HG02642 (cell line): ENCODE data around the gene ZFP42.
"Not testable (repeated sequence)": the region's sequence is repeated elsewhere in the genome, so short reads cannot be mapped to it uniquely, and the experiment has no call there.

Source experiments
- ATAC-seq: cut with Tn5 transposase; IDR thresholded peaks from one replicate; pipeline ENCODE4 v1.9.1; 2021; ENCODE audit warnings: mild to moderate bottlenecking; ENCODE audit not compliant: unreplicated experiment, poor library complexity

Gene ZFP42

GRCh38 chr4:188018262-188018661, 22.7 kb downstream of the ZFP42 start:
- no peak for ATAC-seq

- ATAC-seq = no peak
Measured at GRCh38 chr4:188021548-188022249, 26.1 kb downstream of the ZFP42 start.

- ATAC-seq = no peak
Measured at GRCh38 chr4:188023682-188024081, 28.1 kb downstream of the ZFP42 start.

GRCh38 chr4:188025476-188025875, 29.9 kb downstream of the ZFP42 start:
- ATAC-seq = no peak

GRCh38 chr4:188029114-188029513, 33.5 kb downstream of the ZFP42 start:
- ATAC-seq = no peak

GRCh38 chr4:188030401-188030800, 34.8 kb downstream of the ZFP42 start:
- no peak for ATAC-seq

GRCh38 chr4:188031751-188032150, 36.2 kb downstream of the ZFP42 start:
- no peak for ATAC-seq

GRCh38 chr4:188032170-188032569, 36.6 kb downstream of the ZFP42 start:
- no peak for ATAC-seq

GRCh38 chr4:188032583-188032982, 37.0 kb downstream of the ZFP42 start:
- ATAC-seq = no peak

GRCh38 chr4:188037003-188037713, 41.6 kb downstream of the ZFP42 start:
- no peak for ATAC-seq

GRCh38 chr4:188041721-188042120, 46.1 kb downstream of the ZFP42 start:
- ATAC-seq = no peak

GRCh38 chr4:188042191-188042590, 46.6 kb downstream of the ZFP42 start:
- no peak for ATAC-seq

- ATAC-seq = no peak
Measured at GRCh38 chr4:188043154-188043553, 47.6 kb downstream of the ZFP42 start.

- ATAC-seq = not testable (repeated sequence)
Measured at GRCh38 chr4:188045461-188045860, 49.9 kb downstream of the ZFP42 start.

- no peak for ATAC-seq
Measured at GRCh38 chr4:188046657-188047056, 51.1 kb downstream of the ZFP42 start.

GRCh38 chr4:188053302-188053701, 57.7 kb downstream of the ZFP42 start:
- ATAC-seq = no peak
